HG03175 (cell line): ENCODE data around the gene TRNAU1AP.
"Not testable (repeated sequence)": the region's sequence is repeated elsewhere in the genome, so short reads cannot be mapped to it uniquely, and the experiment has no call there.

ENCODE experiments used
- ATAC-seq: cut with Tn5 transposase; IDR thresholded peaks from one replicate; pipeline ENCODE4 v1.9.1; 2021; ENCODE audit warnings: mild to moderate bottlenecking, moderate library complexity; ENCODE audit not compliant: unreplicated experiment

The TRNAU1AP gene

GRCh38 chr1:28521502-28522164, 31.3 kb upstream of the TRNAU1AP start:
- ATAC-seq = no peak

GRCh38 chr1:28522537-28522936, 30.3 kb upstream of the TRNAU1AP start:
- not testable (repeated sequence) for ATAC-seq

- not testable (repeated sequence) for ATAC-seq
Measured at GRCh38 chr1:28525002-28525642, 27.8 kb upstream of the TRNAU1AP start.

- ATAC-seq = no peak
Measured at GRCh38 chr1:28526886-28527285, 26.0 kb upstream of the TRNAU1AP start.

- ATAC-seq = no peak
Measured at GRCh38 chr1:28530456-28530855, 22.4 kb upstream of the TRNAU1AP start.

GRCh38 chr1:28534671-28535070, 18.2 kb upstream of the TRNAU1AP start:
- ATAC-seq = no peak

- no peak for ATAC-seq
Measured at GRCh38 chr1:28535180-28535579, 17.7 kb upstream of the TRNAU1AP start.

- ATAC-seq = no peak
Measured at GRCh38 chr1:28537457-28538199, 15.3 kb upstream of the TRNAU1AP start.

- no peak for ATAC-seq
Measured at GRCh38 chr1:28538286-28538685, 14.6 kb upstream of the TRNAU1AP start.

GRCh38 chr1:28540651-28541050, 12.2 kb upstream of the TRNAU1AP start:
- ATAC-seq = no peak

- not testable (repeated sequence) for ATAC-seq
Measured at GRCh38 chr1:28541414-28542015, 11.4 kb upstream of the TRNAU1AP start.

- ATAC-seq = no peak
Measured at GRCh38 chr1:28545246-28545628, 7.6 kb upstream of the TRNAU1AP start.

- no peak for ATAC-seq
Measured at GRCh38 chr1:28548318-28548717, 4.6 kb upstream of the TRNAU1AP start.

- ATAC-seq = no peak
Measured at GRCh38 chr1:28551381-28551780, 1.5 kb upstream of the TRNAU1AP start.

GRCh38 chr1:28560886-28561285, 8.0 kb downstream of the TRNAU1AP start:
- ATAC-seq = no peak

- ATAC-seq = no peak
Measured at GRCh38 chr1:28564310-28564709, 11.4 kb downstream of the TRNAU1AP start.

GRCh38 chr1:28565040-28565439, 12.2 kb downstream of the TRNAU1AP start:
- ATAC-seq = no peak

- no peak for ATAC-seq
Measured at GRCh38 chr1:28565726-28566125, 12.8 kb downstream of the TRNAU1AP start.

- no peak for ATAC-seq
Measured at GRCh38 chr1:28566931-28567330, 14.0 kb downstream of the TRNAU1AP start.

- no peak for ATAC-seq
Measured at GRCh38 chr1:28571911-28572310, 19.0 kb downstream of the TRNAU1AP start.

GRCh38 chr1:28572891-28573290, 20.0 kb downstream of the TRNAU1AP start:
- ATAC-seq = not testable (repeated sequence)

GRCh38 chr1:28573564-28573963, 20.7 kb downstream of the TRNAU1AP start:
- no peak for ATAC-seq
